ENCODE results near the gene CAMTA2. TPM values are rescaled to one million over a fixed set of nuclear protein-coding genes. Genes with fewer than 3 reads are reported as not detected.

Gene CAMTA2
- total RNA-seq, 4 donors from 2014 or later: 6.9 to 19.6 (median 13.4) TPM

- peaks cover 4 to 26% (median 9%) of the 10 kb centered on the region in 3 donors for H3K36me3 ChIP-seq
Measured at GRCh38 chr17:5027299-5027698, 39.8 kb upstream of the CAMTA2 start.

GRCh38 chr17:5024604-5025003 is 37.1 kb upstream of the CAMTA2 start:
- DNase-seq: no peak
- no peak overlapping the region for H3K4me3 ChIP-seq
- H3K9me3 ChIP-seq: no peaks in the 10 kb centered on the region
- no peak overlapping the region for H3K27ac ChIP-seq
- H3K36me3 ChIP-seq: peaks cover 18 to 53% (median 20%) of the 10 kb centered on the region in 3 donors
- no peaks in the 10 kb centered on the region for H3K27me3 ChIP-seq
- intact Hi-C loops (cut with DNase I): no loop called here
- no peak for TF ChIP-seq POLR2A (IDR thresholded peaks at IDR 0.05)
- no peak for TF ChIP-seq CTCF (IDR thresholded peaks at IDR 0.05)
- 95 to 97% methylated on average over 4 of the region's 4 CpGs for WGBS, 2 donors
- peaks cover 0 to 19% (median 0%) of the 10 kb centered on the region in 3 donors for H3K4me1 ChIP-seq

More at GRCh38 chr17:5027299-5027698, 39.8 kb upstream of the CAMTA2 start:
- H3K27ac ChIP-seq: no peak overlapping the region
- TF ChIP-seq POLR2A (IDR thresholded peaks at IDR 0.05): no peak
- intact Hi-C loops (cut with DNase I): no loop called here
- no peak for DNase-seq
- H3K9me3 ChIP-seq: no peaks in the 10 kb centered on the region
- H3K4me1 ChIP-seq: peaks cover 0 to 31% (median 0%) of the 10 kb centered on the region in 3 donors
- H3K27me3 ChIP-seq: no peaks in the 10 kb centered on the region
- H3K4me3 ChIP-seq: no peak overlapping the region
- WGBS, 2 donors: 86 to 90% methylated on average over 4 to 5 of the region's 6 CpGs

GRCh38 chr17:5023588-5024147 is 36.2 kb upstream of the CAMTA2 start:
- H3K27me3 ChIP-seq: no peaks in the 10 kb centered on the region
- H3K4me3 ChIP-seq: no peak overlapping the region
- TF ChIP-seq CTCF (IDR thresholded peaks at IDR 0.05) (no peak), POLR2A (IDR thresholded peaks at IDR 0.05) (no peak)
- intact Hi-C loops (cut with DNase I): no loop called here
- no CpG with 5 or more reads among the region's 29 CpGs for WGBS, 2 donors
- no peak overlapping the region for H3K27ac ChIP-seq
- H3K36me3 ChIP-seq: peaks cover 22 to 62% (median 25%) of the 10 kb centered on the region in 3 donors
- DNase-seq: no peak
- H3K9me3 ChIP-seq: no peaks in the 10 kb centered on the region
- H3K4me1 ChIP-seq: peaks cover 0 to 19% (median 0%) of the 10 kb centered on the region in 3 donors

- 94 to 95% methylated on average over 10 to 11 of the region's 30 CpGs for WGBS, 2 donors
Measured at GRCh38 chr17:5022171-5022711, 34.8 kb upstream of the CAMTA2 start.

GRCh38 chr17:5020502-5021023 is 33.1 kb upstream of the CAMTA2 start:
- TF ChIP-seq POLR2A (IDR thresholded peaks at IDR 0.05) (no peak), CTCF (IDR thresholded peaks at IDR 0.05) (no peak)
- intact Hi-C loops (cut with DNase I): no loop called here

More at GRCh38 chr17:5022171-5022711, 34.8 kb upstream of the CAMTA2 start:
- no peak for DNase-seq
- H3K36me3 ChIP-seq: peaks cover 22 to 76% (median 33%) of the 10 kb centered on the region in 3 donors
- intact Hi-C loops (cut with DNase I): no loop called here
- H3K27ac ChIP-seq: no peak overlapping the region
- no peaks in the 10 kb centered on the region for H3K9me3 ChIP-seq
- no peaks in the 10 kb centered on the region for H3K27me3 ChIP-seq
- no peak overlapping the region for H3K4me3 ChIP-seq
- peaks cover 0 to 19% (median 0%) of the 10 kb centered on the region in 3 donors for H3K4me1 ChIP-seq
- TF ChIP-seq CTCF (IDR thresholded peaks at IDR 0.05) (no peak), POLR2A (IDR thresholded peaks at IDR 0.05) (no peak)

More at GRCh38 chr17:5020502-5021023, 33.1 kb upstream of the CAMTA2 start:
- Histone ChIP-seq H3K36me3 (peaks cover 22 to 93% (median 37%) of the 10 kb centered on the region in 3 donors), H3K9me3 (no peaks in the 10 kb centered on the region), H3K27ac (no peak overlapping the region), H3K27me3 (no peaks in the 10 kb centered on the region), H3K4me1 (peaks cover 0 to 10% (median 0%) of the 10 kb centered on the region in 3 donors), H3K4me3 (no peak overlapping the region)
- no peak for DNase-seq
- WGBS, 2 donors: 88 to 90% methylated on average over 11 to 16 of the region's 20 CpGs

Measured in esophagus squamous epithelium (tissue), 5 donors.